GM19397 (cell line): Measurements from ENCODE around the gene GALP.
"Not testable (repeated sequence)": the region's sequence is repeated elsewhere in the genome, so short reads cannot be mapped to it uniquely, and the experiment has no call there.

Experiments used
- ATAC-seq: cut with Tn5 transposase; IDR thresholded peaks from one replicate; pipeline ENCODE4 v1.9.1; 2021; ENCODE audit warnings: mild to moderate bottlenecking, moderate library complexity; ENCODE audit not compliant: unreplicated experiment

Gene GALP

DNA sequence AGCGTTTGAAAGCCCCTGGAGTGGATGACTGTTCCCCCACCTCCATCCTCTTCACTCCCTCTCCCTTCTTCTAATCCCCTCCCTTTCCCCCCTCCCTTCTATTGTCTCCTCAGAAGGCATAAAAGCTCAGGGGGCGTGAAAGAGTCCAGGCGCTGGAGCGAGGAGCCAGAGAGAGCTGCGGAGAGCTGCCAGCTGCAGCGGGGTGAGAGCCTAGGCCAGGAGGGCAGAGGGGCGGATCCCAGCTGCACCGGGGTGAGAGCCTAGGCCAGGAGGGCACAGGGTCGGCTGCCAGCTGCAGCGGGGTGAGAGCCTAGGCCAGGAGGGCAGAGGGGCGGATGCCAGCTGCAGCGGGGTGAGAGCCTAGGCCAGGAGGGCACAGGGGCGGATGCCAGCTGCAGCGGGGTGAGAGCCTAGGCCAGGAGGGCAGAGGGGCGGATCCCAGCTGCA lies at the start of gene GALP:
Gene GALP (plus strand): TSS at position 148 of the 447 bp plus-strand sequence. CDS start 1,101 bp downstream, outside the sequence.
- ATAC-seq, result not testable (repeated sequence)

GRCh38 chr19:56126983-56127780 lies 48.6 kb upstream of the GALP start:
- ATAC-seq, result no peak

DNA sequence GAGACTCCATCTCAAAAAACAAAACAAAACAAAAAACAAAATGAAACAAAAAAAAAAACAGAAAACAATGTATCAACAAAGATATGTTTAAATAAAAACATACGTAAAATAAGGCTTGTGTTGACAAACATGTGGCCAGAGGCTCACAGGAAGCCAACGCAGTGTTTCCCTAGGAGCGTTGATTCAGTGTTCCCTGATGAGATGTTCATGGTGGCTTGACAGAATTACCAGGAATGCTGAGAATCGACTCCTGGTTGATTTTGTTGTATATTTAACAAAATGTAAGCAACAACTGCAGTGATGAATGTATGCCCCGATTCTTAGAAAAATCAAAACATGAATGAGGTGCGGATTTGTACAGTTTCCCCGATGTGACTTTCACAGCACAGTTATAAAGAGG lies 45.8 kb upstream of the GALP start:
- ATAC-seq, result no peak

DNA sequence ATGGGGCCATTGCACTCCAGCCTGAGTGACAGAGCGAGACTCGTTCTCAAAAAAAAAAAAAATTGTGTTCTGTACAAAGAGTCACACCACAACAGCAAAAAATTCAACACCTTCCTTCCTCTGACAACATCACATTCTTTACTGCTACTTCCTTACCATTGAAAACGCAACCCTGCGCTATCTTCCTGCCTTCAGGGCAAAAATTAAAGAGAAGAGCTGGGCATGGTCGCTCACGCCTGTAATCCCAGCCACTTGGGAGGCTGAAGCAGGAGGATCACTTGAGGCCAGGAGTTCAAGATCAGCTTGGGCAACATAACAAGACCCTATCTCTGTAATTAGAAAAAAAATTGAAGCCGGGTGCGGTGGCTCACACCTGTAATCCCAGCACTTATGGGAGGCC lies 44.2 kb upstream of the GALP start:
- ATAC-seq, result no peak

DNA sequence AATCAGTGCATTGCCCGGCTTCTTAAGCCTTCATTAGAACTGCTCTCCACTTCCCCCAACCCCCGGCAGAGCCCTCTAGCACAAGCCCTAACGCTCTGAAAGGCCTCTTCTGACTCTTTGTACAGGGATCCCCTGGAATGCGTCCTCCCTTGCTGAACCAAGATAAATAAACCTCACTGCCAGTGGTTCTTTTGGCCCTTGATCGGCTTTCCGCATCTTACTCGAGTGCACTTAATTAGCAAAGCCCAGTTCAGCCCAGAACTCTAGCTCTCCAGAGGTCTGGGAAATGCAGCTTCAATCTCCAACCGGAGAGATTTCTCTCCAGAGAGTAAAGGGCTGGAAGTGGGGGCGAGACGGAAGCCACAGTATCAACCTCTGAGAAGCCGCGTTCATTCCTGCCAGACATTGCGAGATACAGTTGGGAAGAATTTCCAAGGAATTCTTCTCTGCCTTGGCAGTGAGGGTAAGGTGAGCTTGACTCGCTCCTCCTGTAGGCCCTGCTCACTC lies 43.4 kb upstream of the GALP start:
- no peak for ATAC-seq

GRCh38 chr19:56133858-56134653 lies 41.8 kb upstream of the GALP start:
- no peak for ATAC-seq

DNA sequence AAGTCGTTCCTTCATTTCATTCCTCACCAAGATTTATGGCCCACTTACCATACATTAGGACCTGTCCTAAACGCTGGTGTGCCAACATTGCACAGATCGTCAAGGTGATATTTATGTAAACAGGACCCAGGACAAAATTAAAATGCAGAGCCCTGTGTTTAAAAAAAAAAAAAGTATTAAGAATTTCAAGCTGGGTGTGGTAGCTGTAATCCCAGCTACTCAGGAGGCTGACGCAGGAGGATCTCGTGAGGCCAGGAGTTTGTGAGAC lies 41.2 kb upstream of the GALP start:
- ATAC-seq, result no peak

DNA sequence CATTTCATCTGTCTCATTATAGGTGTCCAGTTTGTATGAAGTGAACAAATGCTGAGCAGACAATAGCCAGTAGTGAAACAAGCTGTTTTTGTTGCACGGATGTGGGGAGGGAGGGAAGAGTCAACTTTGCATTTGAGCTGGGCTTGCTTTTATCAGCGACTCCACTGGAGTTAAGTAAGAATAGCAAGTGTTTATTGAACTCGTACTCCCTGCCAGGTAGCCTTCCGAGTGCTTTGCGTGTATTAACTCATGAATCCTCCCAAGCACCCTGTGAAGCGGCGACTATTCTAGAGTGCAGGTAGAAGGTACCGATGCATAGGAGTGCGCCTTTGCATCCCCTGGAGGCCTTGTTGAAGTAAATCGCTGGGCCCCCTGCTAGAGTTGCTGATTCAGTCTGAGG lies 39.4 kb upstream of the GALP start:
- ATAC-seq, result no peak

DNA sequence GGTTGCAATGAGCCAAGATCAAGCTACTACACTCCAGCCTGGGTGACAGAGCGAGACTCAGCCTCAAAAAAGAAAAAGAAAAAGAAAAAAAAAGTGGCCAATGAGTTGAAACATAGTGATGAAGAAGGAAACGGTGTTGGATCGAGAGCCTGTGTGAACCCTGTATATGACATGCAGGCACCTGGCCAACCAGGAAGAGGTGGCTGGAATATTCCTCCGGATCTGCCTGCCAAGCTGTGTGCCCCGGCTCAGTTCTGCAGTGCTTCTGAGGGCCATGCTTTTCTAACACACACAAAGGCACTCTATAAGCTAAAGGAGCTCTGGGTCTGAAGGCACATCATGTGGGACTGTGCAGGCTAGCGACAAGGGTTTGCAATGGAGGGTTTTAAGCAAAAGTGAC lies 38.4 kb upstream of the GALP start:
- ATAC-seq, result no peak

- ATAC-seq, result no peak
Measured at GRCh38 chr19:56138069-56138468, 37.7 kb upstream of the GALP start.

GRCh38 chr19:56139847-56140582 lies 35.8 kb upstream of the GALP start:
- ATAC-seq, result no peak

DNA sequence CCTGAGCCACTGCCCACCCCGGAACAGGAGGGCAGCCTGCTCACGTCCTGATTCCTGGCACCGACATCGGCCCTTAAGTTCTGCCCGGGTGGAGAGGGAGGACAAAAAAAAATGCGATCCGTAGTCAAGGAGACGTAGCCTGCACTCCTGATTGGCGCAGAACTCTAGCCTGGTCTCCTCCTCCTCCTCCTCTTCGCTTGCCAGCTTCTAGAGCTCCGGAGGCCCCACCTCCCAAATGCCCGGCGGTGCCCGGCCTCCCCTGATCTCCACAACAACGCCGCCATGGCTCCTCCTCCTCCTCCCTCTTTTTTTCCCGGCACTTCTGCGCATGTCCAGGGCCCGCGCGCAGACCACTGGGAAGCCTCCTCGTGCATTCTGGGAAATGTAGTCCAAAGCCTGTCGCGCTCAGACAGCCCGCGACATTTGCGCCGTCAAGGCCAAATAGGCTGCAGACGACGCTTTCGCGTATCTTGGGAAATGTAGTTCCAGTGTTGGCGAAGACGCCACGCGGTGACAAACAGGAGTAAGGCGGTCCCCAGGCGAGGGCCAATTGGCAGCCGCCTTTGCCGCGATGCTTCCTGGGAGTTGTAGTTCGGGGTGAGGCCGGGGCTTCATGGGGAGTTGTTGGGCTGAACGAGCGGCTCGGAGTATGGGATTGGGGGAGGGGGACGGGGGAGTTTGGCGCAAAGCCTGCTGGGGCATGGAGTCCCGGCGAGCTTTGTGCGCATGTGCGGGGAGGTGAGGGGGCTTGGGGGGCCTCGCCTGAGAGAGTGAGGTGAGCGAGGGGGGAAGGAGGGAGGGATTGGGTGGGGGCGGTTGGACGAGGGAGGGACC lies 35.0 kb upstream of the GALP start, which contains the start of gene ZNF444:
Gene ZNF444 (plus strand): TSS at position 705 of the 834 bp plus-strand sequence. CDS start 5,625 bp downstream, outside the sequence.
- ATAC-seq, result peak; percentile 93

GRCh38 chr19:56141417-56141993 lies 34.3 kb upstream of the GALP start:
- no peak for ATAC-seq

DNA sequence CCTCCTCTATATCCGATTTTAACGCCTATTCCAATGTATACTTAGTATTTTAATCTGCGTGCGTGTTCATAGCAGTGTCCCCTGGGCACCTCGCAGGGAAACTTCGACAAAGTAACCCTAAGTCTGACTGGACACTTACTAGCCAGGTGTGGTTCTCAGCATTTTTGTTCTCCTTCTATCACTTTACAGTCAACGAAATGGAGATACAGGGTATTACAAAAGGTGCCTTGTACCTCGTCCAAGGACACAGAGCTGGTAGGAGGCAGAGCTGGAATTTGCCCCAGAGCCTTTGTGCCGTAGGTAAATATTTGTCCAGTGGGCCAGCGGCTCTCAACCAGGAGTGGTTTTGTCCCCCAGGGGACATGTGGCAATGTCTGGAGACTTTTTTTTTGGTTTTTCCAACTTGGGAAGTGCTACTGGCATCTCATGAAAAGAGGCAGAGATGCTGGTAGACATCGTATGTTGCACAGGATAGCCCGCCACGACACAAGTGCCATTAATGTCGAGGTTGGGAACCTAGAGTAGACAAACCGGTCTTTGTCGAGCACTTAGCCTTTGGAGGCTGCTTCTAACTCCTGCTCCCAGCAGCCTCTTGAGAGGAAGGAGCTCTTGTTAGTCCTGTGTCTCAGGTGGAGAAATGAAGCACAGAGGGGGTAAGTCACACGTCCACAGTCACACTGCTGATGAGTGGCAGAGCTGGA lies 33.6 kb upstream of the GALP start:
- ATAC-seq, result no peak

DNA sequence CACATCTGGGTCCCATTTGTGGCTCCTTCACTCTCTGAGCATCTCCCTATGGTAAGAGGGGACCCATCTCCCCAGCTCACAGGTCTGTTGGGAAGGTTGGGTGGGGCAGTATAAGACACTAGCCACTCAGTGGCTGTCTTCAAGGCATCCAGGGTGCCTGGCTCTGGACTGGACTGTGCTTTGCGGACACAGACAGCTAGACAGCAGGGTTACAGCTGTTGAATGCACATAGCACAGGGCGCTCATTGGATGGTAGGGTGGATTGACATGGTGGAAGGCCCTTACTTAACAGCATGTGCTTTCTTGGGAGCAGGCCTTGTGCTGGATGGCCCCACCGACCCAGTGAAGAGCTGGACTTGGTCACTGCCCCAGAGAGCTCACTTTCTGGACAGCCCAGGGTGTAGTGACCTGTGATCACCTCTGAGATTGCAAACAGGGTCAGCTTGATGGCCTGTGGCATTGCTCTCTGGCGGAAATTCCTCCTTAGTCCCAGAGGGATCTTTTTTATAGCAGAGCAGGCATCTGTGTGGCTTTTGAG lies 32.8 kb upstream of the GALP start:
- no peak for ATAC-seq

- no peak for ATAC-seq
Measured at GRCh38 chr19:56144376-56144775, 31.4 kb upstream of the GALP start.

DNA sequence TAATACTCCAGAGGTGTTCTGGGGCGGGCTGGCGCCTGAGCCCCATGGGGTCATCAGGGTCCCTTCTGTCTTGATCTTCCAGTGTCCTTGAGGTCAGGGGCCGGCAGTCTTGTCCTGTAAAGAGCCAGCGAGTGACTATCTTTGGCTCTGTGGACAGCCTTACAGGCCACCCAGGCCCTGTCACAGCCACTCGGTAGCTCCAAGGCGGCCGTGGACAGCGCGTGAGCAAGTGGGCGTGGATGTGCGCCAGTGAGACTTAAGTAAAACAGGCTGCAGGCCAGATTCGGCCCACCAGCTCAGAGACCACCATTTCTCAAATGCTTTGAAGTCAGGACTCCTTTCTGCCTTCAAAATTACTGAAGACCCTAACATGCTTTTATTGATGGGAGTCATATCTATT lies 31.0 kb upstream of the GALP start:
- no peak for ATAC-seq

DNA sequence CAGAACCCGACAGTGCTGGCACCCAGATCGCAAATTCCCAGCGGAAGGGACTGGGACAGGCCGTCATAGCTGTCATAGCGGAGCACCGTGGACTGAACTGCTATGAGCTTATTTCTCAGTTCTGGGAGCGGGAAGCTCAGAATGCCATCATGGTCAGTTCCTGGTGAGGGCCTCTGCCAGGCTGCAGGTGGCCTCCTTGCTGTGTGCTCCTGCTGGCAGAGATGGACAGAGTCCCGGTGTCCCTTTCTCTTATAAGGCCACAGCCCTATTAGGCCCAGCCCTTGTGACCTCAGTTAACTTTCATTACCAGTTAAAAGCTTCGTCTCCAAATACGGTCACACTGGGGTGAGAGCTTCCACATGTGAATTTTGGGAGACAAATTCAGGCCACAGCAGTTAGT lies 30.1 kb upstream of the GALP start:
- ATAC-seq, result no peak

DNA sequence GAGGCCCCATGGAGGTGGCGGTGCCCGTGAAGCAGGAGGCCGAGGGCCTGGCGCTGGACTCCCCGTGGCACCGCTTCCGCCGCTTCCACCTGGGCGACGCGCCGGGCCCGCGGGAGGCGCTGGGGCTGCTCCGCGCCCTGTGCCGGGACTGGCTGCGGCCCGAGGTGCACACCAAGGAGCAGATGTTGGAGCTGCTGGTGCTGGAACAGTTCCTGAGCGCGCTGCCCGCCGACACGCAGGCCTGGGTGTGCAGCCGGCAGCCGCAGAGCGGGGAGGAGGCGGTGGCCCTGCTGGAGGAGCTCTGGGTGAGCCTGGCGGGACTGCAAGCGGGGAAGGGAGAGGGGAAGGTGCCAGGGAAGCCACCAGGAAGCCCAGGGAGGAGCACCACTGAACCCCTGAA lies 28.9 kb upstream of the GALP start:
- no peak for ATAC-seq
